ENCODE measurements around the gene VWA7.

Gene VWA7

GRCh38 chr6:31725502-31726350 lies 51.4 kb downstream of the VWA7 start:
- H3K4me3 ChIP-seq (ENCODE audit: low read depth, low read length, poor library complexity, severe bottlenecking) = no peak overlapping the region
- no peak overlapping the region for H3K4me2 ChIP-seq (ENCODE audit: low read length)
- H3K9me3 ChIP-seq (ENCODE audit: low read length) = no peaks in the 10 kb centered on the region
- H2AFZ ChIP-seq (ENCODE audit: low read length) = no peak overlapping the region
- no peaks in the 10 kb centered on the region for H3K9me2 ChIP-seq (ENCODE audit: low read depth, low read length)
- H3K4me1 ChIP-seq (ENCODE audit: insufficient read depth, low read length, severe bottlenecking) = peaks cover 35% of the 10 kb centered on the region
- no peak overlapping the region for H3K27ac ChIP-seq (ENCODE audit: low read depth, low read length, poor library complexity, severe bottlenecking)
- 0 out of 2 replicates have a peak, but pooled peaks cover under 1% of the 10 kb centered on the region for H3K27me3 ChIP-seq (ENCODE audit: insufficient read depth, low read length)
- no peak for TF ChIP-seq EZH2 (IDR thresholded peaks at IDR 0.05; ENCODE audit: borderline replicate concordance, low read length)
- TF ChIP-seq CTCF (IDR thresholded peaks at IDR 0.05; ENCODE audit: low read length) = no peak
- no peak overlapping the region for H3K9ac ChIP-seq (ENCODE audit: low read length)
- H3K36me3 ChIP-seq (ENCODE audit: insufficient read depth, low read length) = peaks cover 13% of the 10 kb centered on the region
- H3K79me2 ChIP-seq (ENCODE audit: insufficient read depth, low read length) = no peaks in the 10 kb centered on the region
- no peaks in the 10 kb centered on the region for H4K20me1 ChIP-seq (ENCODE audit: insufficient read depth, low read length)
- peaks cover 11% of the 10 kb centered on the region for H3F3A ChIP-seq (ENCODE audit: insufficient read depth, low read length)

- TF ChIP-seq EZH2 (IDR thresholded peaks at IDR 0.05; ENCODE audit: borderline replicate concordance, low read length) = no peak
- no peak for TF ChIP-seq CTCF (IDR thresholded peaks at IDR 0.05; ENCODE audit: low read length)
- Histone ChIP-seq H3F3A (ENCODE audit: insufficient read depth, low read length) (peaks cover 5% of the 10 kb centered on the region; the same call in 1 of the 2 replicates), H3K79me2 (ENCODE audit: insufficient read depth, low read length) (no peaks in the 10 kb centered on the region), H3K9me2 (ENCODE audit: low read depth, low read length) (no peaks in the 10 kb centered on the region), H3K9me3 (ENCODE audit: low read length) (no peaks in the 10 kb centered on the region), H4K20me1 (ENCODE audit: insufficient read depth, low read length) (no peaks in the 10 kb centered on the region), H3K4me2 (ENCODE audit: low read length) (no peak overlapping the region), H2AFZ (ENCODE audit: low read length) (no peak overlapping the region), H3K27ac (ENCODE audit: low read depth, low read length, poor library complexity, severe bottlenecking) (no peak overlapping the region), H3K4me1 (ENCODE audit: insufficient read depth, low read length, severe bottlenecking) (peaks cover 28% of the 10 kb centered on the region), H3K9ac (ENCODE audit: low read length) (no peak overlapping the region), H3K4me3 (ENCODE audit: low read depth, low read length, poor library complexity, severe bottlenecking) (no peak overlapping the region), H3K36me3 (ENCODE audit: insufficient read depth, low read length) (peaks cover 8% of the 10 kb centered on the region; the same call in 1 of the 2 replicates), H3K27me3 (ENCODE audit: insufficient read depth, low read length) (0 out of 2 replicates have a peak, but pooled peaks cover 3% of the 10 kb centered on the region)
Measured at GRCh38 chr6:31723980-31724691, 53.0 kb downstream of the VWA7 start.

DNA sequence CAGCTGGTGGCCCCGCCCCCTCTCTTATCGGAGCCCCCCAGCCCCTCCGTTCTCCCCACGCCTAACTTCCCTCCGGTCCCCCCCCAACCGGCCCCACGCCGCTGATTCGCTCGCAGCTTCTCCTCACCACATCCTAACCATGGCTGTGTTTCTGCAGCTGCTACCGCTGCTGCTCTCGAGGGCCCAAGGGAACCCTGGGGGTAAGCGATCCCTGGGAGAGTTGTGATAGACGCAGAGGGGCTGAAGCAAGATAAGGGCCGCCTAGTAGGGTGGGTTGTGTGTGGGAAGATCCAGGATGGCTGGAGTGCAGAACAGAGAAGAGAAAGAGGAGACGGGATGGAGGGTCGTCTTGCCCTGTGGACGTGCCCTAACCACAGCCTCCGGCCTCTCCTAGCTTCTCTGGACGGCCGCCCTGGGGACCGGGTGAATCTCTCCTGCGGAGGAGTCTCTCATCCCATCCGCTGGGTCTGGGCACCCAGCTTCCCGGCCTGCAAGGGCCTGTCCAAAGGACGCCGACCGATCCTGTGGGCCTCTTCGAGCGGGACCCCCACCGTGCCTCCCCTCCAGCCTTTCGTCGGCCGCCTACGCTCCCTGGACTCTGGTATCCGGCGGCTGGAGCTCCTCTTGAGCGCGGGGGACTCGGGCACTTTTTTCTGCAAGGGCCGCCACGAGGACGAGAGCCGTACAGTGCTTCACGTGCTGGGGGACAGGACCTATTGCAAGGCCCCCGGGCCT lies 53.7 kb downstream of the VWA7 start, which contains the start of gene MPIG6B:
MPIG6B (plus strand) TSS at position 129 of the 735 bp plus-strand sequence; CDS start at position 140, 11 bp downstream.
- no peaks in the 10 kb centered on the region for H4K20me1 ChIP-seq (ENCODE audit: insufficient read depth, low read length)

More for the DNA sequence above, 53.7 kb downstream of the VWA7 start, which contains the start of gene MPIG6B:
- peaks cover 5% of the 10 kb centered on the region; the same call in 1 of the 2 replicates for H3F3A ChIP-seq (ENCODE audit: insufficient read depth, low read length)
- 0 out of 2 replicates have a peak, but pooled peaks cover 3% of the 10 kb centered on the region for H3K27me3 ChIP-seq (ENCODE audit: insufficient read depth, low read length)
- no peaks in the 10 kb centered on the region for H3K9me2 ChIP-seq (ENCODE audit: low read depth, low read length)
- no peaks in the 10 kb centered on the region for H3K79me2 ChIP-seq (ENCODE audit: insufficient read depth, low read length)
- H3K4me3 ChIP-seq (ENCODE audit: low read depth, low read length, poor library complexity, severe bottlenecking) = no peak within 1 kb of the TSS
- H2AFZ ChIP-seq (ENCODE audit: low read length) = no peak within 1 kb of the TSS
- no peak within 1 kb of the TSS for H3K4me2 ChIP-seq (ENCODE audit: low read length)
- H3K36me3 ChIP-seq (ENCODE audit: insufficient read depth, low read length) = peaks cover 8% of the 10 kb centered on the region; the same call in 1 of the 2 replicates
- H3K4me1 ChIP-seq (ENCODE audit: insufficient read depth, low read length, severe bottlenecking) = peaks cover 20% of the 10 kb centered on the region
- TF ChIP-seq EZH2 (IDR thresholded peaks at IDR 0.05; ENCODE audit: borderline replicate concordance, low read length) (no peak), CTCF (IDR thresholded peaks at IDR 0.05; ENCODE audit: low read length) (no peak)
- H3K9me3 ChIP-seq (ENCODE audit: low read length) = no peaks in the 10 kb centered on the region
- H3K27ac ChIP-seq (ENCODE audit: low read depth, low read length, poor library complexity, severe bottlenecking) = no peak within 1 kb of the TSS
- no peak within 1 kb of the TSS for H3K9ac ChIP-seq (ENCODE audit: low read length)

Measured in OCI-LY1 (cell line).